GM12865 (cell line): ENCODE measurements around the gene PTPN7.
A peak's percentile ranks its signal among the peaks of the same experiment; 100 is the strongest.

Experiments
- DNase-seq: peaks from one replicate; pipeline ENCODE4 v3.0.0; 2010; ENCODE audit warnings: low read depth
- H3K4me3 ChIP-seq: 2 replicates; pipeline ENCODE4 v1.5.1; 2011; ENCODE audit warnings: mild to moderate bottlenecking, low read depth, low read length, control low read depth
- TF ChIP-seq, protein P1 (sequence below): IDR thresholded peaks from 2 replicates; pipeline ENCODE4 v1.5.1; 2011; ENCODE audit warnings: low read length, control low read depth, low read depth, inconsistent platforms; ENCODE audit not compliant: insufficient read depth; ENCODE audit errors: missing control alignments

PTPN7 gene

DNA sequence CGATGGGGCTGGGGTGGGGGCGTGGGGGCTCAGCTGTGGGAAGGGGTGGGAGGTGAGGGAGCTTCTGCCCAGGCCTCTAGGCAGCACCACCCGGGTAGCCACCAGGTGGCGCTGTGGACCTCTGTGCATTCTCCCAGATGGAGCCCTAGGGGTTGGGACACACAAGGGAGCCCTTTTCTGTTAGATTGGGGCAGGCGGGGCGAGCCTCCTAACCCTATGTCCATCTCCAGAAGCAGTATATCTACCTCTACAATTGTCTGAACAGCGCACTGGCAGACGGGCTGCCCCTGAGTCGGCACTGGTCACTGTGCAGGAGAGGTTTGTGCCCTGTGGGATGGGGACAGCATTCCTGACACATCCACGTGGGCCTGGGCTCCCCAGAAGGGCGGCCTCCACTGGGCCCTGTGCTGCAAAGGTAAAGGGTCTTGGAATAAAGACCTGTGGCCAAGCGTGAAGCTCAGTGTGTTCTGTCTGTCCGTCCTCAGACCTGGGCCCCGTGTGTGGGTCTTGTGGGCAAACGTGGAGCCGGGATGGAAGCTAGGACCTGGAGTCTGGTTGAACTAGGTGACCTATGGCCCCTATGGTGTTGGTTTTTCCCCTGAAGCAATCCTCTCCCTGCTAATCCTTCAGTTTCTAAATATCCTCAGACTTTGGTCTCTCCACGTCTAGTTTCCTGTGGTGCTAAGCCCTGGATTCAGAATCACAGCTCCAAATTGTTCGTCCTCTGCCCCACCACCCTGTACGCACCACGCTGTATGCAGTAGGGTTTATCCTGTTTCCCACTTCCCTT is 28.8 kb upstream of the PTPN7 start:
- DNase-seq: peak; percentile 67
- TF ChIP-seq, protein P1, sequence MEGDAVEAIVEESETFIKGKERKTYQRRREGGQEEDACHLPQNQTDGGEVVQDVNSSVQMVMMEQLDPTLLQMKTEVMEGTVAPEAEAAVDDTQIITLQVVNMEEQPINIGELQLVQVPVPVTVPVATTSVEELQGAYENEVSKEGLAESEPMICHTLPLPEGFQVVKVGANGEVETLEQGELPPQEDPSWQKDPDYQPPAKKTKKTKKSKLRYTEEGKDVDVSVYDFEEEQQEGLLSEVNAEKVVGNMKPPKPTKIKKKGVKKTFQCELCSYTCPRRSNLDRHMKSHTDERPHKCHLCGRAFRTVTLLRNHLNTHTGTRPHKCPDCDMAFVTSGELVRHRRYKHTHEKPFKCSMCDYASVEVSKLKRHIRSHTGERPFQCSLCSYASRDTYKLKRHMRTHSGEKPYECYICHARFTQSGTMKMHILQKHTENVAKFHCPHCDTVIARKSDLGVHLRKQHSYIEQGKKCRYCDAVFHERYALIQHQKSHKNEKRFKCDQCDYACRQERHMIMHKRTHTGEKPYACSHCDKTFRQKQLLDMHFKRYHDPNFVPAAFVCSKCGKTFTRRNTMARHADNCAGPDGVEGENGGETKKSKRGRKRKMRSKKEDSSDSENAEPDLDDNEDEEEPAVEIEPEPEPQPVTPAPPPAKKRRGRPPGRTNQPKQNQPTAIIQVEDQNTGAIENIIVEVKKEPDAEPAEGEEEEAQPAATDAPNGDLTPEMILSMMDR: peak; percentile 82

DNA sequence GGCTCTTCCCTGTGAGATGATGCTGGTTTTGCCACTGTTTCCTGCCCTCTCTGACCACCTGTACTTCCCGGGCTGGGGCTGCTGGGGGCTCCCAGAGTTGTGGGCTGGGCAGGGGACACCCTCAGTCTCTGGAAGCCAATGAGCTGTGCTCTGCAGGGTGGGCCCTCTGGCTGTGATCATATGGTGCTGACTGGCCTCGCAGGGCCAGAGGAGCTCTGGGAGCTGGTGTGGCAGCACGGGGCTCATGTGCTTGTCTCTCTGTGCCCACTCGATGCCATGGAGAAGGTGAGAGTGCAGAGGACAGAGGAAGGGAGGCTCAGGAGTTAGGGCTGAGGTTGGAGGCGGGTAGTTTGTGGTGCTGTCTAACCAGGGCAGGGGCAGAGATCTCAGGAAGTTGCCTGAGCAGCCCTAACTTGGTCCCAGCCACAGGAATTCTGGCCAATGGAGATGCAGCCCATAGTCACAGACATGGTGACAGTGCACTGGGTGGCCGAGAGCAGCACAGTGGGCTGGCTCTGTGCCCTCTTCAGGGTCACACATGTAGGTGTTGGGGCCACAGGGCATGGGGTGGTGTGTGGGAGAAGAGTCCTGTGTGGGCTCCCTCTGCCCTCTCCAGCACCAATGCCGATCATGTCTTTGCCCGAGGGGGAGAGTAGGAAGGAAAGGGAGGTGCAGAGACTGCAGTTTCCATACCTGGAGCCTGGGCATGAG is 27.4 kb upstream of the PTPN7 start:
- no peak for DNase-seq
- H3K4me3 ChIP-seq: no peak overlapping the region
- TF ChIP-seq, protein P1: no peak

More for the DNA sequence above, 28.8 kb upstream of the PTPN7 start:
- no peak overlapping the region for H3K4me3 ChIP-seq

DNA sequence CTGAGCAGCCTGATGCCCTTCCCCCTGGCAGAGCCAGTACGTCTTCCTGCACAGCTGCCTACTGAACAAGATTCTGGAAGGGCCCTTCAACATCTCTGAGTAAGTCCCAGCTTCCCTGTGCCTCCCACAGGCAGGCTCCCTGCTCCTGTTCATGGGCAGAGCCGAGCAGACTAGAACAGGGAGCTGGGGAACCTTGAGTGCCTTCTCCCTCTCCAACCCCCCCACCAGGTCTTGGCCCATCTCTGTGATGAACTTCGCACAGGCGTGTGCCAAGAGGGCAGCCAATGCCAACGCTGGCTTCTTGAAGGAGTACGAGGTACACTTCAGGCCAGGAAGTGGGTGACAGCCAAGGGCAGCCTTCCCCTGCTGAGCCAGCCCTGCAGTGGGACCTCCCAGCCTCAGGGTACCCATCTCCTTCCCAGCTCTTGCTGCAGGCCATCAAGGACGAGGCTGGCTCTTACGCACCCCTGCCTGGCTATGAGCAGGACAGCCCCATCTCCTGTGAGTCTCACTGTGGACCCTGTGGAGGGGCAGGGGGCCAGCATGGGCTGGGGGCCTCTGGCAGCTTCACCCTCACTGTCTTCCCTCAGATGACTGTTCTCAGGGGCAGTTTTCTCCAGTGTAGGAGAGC is 26.8 kb upstream of the PTPN7 start:
- TF ChIP-seq, protein P1: no peak
- no peak for DNase-seq
- H3K4me3 ChIP-seq: no peak overlapping the region

DNA sequence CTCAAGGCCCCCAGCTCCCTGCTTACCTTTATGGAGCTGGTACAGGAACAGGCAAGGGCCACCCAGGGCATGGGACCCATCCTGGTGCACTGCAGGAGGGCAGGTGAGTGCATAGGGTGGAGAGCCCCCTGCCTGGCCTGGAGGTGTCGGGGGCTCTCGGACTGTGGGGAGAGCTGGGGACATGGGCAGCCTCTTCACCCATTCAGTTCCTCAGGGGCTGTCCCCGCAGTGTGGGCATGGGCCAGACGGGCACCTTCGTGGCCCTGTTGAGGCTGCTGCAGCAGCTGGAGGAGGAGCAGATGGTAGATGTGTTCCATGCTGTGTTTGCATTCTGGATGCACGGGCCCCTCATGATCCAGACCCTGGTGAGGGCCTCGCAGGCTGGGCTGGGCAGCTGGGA is 25.9 kb upstream of the PTPN7 start:
- H3K4me3 ChIP-seq: no peak overlapping the region
- no peak for DNase-seq
- TF ChIP-seq, protein P1: no peak

DNA sequence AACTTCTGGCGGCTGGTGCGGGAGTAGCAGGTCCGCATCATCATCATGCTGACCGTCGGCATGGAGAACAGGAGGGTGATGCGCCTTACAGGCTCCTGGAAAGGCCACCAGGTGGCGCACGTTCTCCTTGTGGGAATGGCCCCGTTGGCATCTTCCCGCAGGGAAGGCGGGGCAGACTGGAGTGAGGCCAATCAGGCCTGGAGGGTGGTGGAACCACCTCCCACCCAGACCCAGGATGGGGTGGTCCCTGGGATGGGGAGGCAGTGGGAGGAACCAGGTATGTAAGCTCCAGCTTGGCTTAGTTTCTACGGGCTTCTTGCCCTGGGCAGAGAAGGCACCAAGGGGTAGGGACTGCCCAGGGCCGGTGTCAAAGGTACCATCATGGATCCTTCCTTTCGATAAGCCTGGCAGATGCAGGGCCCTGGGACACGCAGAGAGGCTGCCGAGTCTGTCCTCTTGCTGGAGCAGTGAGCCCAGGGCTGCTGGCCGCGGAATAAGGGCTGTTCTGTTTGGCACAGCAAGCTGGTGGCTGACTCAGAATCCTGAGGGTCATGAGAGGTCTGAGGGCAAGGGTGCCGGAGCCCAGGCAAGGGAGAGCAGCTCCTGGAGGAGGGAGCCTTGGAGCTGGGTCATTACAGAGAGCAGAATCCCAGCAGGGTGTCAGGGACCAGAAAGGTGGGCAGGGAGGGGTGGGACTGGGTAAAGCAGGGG is 24.5 kb upstream of the PTPN7 start:
- DNase-seq: peak; percentile 79
- TF ChIP-seq, protein P1: peak; percentile 96

DNA sequence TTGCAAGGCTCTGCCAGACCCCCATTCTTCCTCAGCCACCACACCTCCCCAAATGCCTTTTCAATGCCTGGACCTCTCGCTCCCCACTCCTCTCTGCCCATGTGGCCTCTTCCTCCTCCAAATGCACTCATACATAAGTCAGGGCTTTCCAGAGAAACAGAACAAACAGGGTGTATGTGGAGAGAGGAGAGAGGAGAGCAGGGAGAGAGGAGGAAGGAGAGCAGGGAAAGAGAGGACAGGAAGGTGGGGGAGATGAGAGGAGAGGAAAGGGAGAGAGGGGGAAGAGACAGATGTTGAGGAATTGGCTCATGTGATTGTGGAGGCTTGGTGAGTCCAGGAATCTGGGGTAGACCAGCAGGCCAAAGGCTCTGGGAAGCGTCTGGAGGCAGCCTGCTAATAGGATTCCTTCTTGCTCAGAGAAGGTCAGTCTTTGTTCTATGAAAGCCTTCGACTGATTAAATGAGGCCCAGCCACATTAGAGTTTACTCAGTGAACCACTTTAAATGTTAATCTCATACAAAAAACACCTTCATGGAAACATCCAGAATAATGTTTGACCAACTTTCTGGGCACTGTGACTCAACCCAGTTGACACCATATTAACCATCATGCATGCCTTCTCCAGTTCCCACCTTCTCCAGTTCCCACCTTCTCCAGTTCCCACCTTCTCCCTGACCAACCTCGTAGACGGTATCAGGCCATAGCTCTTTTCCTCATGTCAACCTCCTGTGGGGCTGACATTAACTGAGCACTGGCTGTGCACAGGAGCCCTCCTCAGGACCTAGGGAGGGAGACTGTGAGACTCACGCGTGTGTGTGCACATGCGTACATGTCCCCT is 21.9 kb upstream of the PTPN7 start:
- no peak overlapping the region for H3K4me3 ChIP-seq
- no peak for DNase-seq
- TF ChIP-seq, protein P1: no peak

More for the DNA sequence above, 24.5 kb upstream of the PTPN7 start:
- no peak overlapping the region for H3K4me3 ChIP-seq
